NT2/D1 (cell line): Measurements from ENCODE around the gene OXSM.

Experiments used
- SUZ12 ChIP-seq: IDR thresholded peaks from 2 replicates; pipeline ENCODE4 v1.6.1; 2011; ENCODE audit not compliant: insufficient read length, insufficient read depth; ENCODE audit errors: extremely low read depth
- YY1 ChIP-seq: IDR thresholded peaks from 2 replicates; pipeline ENCODE4 v1.6.1; 2011; ENCODE audit not compliant: insufficient read length, insufficient read depth
- ZNF274 ChIP-seq: IDR thresholded peaks from 2 replicates; pipeline ENCODE4 v1.6.1; 2011; ENCODE audit warnings: mild to moderate bottlenecking, low read depth, low read length

- no peak for TF ChIP-seq YY1
- TF ChIP-seq SUZ12: no peak
- no peak for TF ChIP-seq ZNF274
Measured at GRCh38 chr3:25817107-25817506, 27.2 kb downstream of the OXSM start.
